Left renal pelvis (tissue), 4 donors: Measurements from ENCODE around the gene FBXL17. TPM values are rescaled to one million over a fixed set of nuclear protein-coding genes. Genes with fewer than 3 reads are reported as not detected.

ENCODE experiments used
- DNase-seq, 4 donors: peaks; one replicate each; pipeline ENCODE4 v3.0.0-alpha.2; 2013; ENCODE audit warnings: low read depth in 4 of 4, low spot score in 3 of 4
- polyA plus RNA-seq, 4 donors: library from polyadenylated mRNA; unstranded; fragments of 120-200 nt; gene quantifications; one replicate each; pipeline ENCODE4 v1.2.1, GENCODE V29; 2013; ENCODE audit not compliant: insufficient read length in 4 of 4

The FBXL17 gene
- polyA plus RNA-seq, 4 donors, result 21.3 to 35.3 (median 27.6) TPM

DNA sequence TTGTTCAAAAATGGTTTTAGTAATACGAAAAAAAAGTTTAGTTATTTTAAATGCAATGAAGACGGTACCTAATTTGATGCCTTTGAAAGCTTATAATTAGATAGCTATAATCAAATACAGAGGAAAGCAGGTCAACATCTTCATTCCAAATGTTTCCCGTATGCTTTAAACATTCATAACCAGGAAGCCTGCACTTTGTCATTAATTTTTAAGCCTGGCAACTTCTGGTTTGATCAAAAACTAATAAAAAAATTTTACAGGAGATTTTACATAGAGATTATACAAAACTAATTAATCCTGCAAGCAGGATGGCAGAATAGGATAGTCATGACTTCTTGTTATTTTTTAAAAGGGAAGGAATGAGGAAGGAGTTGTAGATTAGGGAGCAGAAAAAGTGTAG, 353.0 kb downstream of the FBXL17 start:
- no peak for DNase-seq

DNA sequence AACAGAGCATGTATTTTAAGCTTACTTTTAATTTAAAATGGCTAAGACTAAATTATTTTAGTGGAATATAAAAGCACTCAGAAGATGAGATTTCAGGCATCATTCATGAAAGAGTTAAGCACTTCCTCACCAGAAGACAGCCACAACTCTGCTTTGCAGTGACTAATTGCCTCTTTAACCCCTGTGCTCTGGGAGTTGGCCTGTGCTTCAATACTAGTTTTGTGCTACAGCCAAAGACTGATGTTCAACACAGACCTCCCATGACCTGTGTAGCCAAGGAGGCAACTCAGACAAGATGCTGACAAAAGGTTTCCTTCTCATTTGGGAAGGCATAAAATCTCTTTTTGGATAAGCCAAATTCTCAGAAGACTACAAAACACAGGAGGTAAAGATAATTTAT, 353.5 kb downstream of the FBXL17 start:
- DNase-seq, result peak in 1 of 4 donors; percentile 6

DNA sequence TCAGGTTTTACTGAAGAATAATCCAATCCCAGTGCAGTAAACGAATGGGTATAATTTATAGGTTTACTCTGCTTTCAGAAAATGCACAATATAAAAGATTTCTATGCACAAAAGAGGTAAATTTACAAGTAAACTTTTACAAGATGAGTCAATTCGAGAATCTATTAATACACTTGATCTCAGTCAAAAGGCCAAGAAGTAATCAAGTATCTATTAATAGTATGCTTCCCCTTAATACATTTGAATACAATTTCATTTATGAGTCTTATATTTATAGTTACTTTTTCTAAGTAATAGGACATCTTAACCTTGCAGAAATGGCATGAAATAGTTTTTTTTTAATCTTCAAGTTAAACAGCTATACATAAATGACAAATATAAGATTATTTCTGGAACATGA, 355.9 kb downstream of the FBXL17 start:
- DNase-seq, result no peak

DNA sequence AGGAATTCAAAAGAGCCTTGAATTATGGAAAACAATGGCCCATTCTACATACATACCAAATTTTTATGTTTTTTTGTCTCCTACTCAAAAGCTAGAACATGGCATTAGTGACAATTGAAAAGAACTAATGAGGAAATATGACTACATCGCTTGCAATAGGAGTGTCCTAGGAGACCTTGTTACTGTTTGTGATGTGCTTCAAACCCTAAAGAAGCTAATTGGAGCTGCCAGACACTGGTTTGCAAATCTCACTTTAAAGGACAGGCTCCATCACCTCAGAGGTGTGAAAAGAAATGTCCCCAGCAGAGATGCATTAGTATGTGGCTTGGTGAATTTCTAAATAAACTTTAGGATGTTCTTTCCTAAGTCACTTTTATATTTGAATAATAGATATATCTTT, 356.9 kb downstream of the FBXL17 start:
- no peak for DNase-seq

DNA sequence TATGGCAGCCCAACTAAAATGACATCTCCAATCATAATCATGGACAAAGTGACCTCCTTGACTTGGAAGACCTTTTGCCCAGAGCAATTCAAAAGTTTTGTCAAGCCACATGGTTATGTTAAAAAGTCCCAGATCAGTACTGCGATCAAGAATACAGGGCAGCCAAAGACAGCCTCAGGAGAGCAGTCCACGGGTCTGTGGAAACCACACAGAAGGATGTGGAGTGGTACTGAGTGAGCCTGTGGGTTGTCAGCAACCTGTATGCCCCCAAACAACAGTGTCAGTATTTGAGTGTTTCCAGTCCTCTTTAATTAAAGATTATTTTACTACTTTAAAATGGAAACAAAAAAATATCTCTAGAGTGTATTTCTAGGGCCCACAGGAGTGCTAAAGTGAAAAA, 365.8 kb downstream of the FBXL17 start:
- no peak for DNase-seq

DNA sequence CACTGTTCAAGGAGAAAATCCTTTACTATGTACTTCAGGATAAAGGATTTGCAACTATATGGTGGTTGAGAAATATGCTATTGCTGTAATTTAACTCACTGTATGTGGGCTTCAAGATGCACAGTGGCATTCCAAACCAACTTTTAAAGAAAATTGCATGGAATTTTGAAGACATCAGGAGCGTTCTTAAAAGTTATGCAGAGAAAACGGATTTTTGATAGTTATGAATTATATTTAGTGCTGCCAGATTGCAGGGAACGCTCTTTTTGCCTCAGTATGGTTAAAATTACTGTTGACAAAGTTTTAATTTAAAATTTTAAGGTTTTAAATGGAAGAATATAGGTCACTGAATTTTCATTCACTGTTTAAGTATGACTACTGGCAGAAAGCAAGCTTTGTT, 375.1 kb downstream of the FBXL17 start:
- DNase-seq, result no peak

DNA sequence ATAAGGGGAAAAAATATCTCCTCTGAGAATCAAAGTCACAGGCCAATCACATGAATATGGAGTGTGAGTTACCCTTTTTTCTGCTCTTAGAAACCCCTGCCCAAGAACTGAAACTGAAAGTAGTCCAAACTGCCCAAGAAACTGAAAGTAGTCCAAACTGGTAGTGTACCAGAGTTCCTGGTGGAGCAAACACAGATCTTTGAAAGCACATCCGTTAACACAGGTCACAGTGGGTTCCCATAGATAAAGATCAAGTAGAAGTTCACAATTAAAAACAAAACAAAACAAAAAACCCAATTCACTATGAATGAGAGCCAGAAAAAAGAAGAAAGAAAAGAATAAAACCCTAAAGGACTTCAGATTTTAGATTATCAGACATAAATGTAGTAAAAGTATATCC, 378.7 kb downstream of the FBXL17 start:
- no peak for DNase-seq

DNA sequence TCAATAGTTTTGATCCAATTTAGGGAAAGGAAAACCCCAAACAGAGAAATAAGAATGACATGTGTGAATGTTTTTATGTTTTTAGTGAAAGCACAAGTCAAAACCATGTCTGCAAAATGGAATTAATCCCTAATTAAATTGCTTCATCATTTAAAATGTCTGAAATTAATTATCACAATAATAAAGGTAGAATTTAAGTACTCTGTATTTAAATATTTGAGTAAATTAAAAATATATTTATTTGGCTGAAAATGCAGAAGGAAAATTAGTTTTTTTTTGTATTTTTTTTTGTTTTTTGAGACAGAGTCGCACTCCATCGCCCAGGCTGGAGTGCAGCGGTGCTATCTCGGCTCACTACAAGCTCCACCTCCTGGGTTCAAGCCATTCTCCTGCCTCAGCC, 380.7 kb downstream of the FBXL17 start:
- no peak for DNase-seq

DNA sequence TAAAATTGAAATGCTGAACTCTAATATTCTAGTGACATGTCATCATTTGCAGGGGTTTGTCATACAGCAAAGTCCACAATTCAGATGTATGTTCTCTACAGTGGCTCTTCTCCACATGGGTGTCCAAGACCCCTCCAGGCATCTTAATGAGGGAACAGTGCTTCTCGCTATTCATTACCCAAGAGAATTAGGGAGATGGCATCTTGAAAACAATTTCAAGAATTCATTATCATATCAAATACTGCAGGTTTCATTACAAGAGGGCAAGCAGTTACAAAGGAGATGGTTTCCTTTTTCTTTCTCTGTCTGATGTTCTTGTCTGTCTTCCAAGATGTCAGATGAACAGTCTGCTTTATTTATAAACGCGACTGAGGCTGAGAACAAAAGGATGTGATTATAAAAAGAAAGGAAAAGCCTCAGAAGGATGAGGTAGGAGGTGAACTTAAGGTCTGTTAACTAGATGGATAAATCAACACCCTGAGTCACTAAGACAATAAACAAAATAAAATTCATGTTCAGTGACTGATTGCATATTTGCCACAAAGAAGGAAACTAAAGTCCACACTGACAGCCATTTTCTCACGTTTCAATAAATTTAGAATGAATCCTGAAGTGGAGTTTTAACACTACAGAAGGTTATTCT, 384.4 kb downstream of the FBXL17 start:
- DNase-seq, result no peak

DNA sequence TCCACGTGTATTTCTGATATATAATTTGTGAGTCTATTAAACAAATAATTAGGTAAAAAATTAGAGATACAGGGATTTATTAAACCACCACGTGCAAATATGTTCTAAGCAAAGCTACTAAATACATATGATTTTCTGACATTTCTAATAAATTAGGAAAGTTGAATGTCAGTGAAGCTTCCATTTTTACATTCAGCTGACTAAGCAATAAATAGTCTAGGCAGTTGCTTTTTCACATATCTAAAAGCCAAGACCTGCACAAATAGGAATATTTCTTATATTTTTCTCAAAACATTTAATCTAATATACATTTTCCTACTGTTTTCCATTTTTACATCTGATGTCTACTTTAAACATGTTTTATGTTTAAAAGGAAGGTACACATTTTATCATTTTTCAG, 388.6 kb downstream of the FBXL17 start:
- no peak for DNase-seq

DNA sequence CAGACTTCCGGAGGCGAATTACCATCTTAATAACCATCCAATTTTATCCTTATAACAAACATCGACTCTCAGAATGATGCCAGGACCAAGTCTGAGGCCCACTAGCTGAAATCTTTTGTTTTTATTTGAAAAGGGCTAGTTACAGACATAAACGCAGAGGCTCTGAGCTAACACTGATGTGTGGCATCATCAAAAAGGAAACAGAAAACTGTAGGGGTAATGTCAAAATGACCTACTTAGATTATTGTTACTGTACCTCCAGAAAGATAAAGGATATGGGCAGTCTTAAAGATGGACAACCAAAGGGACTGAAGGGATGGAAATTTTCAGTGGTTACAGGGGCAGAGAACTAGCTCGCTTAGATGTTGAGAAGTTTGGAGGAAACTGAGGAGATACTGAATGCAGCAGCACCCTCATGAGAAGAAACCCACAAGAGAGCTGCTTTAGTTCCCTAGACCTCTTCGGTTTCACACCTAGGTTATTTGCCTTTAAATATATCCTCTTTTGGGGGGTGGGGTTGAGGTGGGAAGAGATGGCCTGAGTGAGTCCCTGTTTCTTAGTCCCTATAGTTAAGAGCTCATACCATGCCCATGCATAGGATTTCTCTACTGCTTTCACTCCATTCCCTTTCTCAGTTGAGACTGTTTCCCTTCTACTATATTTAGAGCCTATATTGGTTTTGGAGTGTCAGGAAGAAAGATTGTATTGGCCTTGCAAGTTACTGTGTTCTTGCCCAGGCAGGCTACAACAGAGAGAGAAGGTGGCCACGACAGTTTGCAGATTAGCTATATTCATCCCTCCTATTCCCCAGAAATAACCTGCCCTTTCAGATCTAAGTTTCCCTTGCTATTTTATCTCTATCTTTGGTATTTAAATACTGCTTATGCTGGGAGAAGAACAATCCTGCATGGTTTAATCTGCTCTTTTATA, 390.8 kb downstream of the FBXL17 start:
- DNase-seq, result no peak

DNA sequence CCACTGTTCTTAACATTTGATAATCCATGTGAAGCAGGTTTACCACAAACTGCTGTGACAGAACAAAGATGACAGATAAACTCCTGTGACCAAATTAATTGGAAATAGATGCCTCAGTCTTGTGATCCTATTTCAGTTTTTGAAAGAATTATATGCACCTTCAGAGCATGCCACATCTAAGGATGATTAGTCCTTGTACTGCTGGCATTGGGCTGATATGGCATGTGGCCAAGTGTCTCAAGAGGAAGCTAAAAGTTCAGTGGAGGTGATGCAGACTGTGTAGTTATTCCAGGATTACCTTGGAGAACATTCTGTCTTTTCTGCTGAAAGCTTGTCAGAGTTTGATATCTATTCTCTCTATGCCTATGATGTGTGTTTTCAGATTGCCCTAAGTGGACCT, 396.8 kb downstream of the FBXL17 start:
- no peak for DNase-seq

DNA sequence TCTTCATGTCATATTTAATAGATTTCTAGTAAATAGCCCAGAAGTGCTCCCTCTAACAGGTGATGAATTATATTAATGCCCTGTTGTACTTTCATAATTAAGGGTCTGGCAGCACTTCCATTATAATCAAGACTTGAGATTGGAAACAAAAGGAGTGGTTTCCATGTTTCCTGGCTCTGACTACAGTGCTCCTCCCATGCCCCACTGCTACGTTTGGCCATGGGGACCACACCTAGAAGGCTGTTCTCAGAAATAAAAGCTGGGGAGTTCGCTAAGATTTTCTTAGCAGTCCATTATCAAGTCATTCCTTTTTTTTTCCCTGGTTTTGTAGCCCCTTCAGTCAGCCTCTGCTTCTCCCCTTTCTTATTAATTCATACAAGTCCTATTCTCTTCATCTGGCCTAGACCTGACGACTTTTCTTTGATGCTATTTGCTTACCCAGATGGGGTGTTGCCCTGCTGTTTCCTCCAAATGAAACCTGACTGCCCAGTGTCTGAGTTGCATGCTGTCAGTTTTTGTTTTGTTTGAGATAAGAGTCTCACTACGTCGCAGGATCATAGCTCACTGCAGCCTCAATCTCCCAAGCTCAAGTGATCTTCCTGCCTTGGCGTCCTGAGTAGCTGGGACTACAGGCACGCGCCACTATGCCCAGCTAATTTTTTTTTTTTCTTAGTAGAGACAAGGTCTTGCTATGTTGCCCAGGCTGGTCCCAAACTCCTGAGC, 399.0 kb downstream of the FBXL17 start:
- no peak for DNase-seq

DNA sequence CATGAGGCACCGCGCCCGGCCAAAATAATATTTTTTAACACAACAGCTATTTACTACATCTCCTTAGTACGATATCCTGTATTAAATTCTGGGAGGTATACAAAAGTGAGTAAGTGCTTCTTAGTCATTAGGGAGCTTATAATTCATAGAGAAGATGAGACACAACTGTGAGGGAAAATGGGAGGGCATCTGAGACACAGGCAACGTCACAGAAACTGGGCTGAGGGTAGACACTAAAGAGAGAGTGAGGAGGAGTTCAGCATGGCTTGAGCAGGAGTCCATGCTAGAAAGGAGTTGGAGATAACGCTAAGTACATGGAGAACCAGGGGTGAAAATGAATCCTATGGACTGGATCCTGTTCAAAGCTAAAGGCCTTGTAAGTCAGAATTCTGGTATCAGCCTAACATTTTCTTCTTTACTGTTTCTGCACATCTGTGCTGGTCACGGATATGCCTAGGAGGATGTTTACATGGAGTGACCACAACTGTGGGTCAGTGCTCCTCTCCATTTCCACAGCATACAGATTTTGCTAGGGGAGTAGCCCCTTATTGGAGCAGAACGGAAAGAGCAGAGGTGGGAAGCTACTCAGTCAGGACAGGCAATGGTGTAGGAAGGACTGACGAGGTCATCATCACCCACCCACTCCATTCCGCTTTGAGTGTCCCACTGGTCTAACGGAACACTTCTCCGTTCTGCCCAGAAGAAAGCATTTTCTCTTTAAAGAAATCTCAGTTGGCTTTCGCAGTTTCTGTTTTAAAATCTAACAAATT, 400.8 kb downstream of the FBXL17 start:
- peak in 1 of 4 donors; percentile 33 for DNase-seq

DNA sequence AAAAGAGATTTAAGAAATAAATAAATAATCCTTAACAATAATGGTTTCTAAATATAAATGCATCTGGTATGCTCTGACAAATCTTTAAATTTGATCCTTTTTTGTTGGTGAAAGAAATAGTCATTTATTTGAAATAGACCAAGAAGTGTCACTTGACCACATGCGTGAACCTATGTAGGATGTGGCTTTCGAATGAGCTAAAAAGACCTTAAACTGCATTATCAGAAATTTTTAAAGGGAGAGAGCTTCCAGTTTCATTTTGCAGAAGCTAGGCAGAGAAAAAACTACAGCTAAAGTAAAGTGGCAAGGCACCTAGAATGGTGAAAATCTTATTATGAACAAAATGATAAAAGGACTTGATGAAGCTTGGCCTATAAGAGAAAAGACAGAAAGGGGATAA, 402.0 kb downstream of the FBXL17 start:
- no peak for DNase-seq

DNA sequence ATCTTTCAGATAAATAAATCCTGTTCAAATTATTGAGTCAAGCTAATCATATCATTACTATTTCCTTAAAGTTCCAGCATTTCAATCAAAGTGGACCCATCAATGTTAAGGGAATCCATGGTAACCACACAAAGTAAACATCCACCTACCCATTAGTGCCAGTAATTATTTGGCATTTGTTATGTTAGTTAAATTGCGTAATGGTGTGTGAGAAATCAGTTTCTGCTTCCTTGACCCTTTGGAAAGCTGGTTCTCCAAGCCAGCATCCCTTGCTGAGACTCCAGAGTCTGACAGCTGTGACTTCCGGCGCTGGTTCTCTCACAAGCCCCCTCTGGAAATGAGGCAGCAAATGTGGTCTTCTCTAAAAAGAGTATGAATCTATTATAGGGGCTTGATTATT, 402.6 kb downstream of the FBXL17 start:
- no peak for DNase-seq

DNA sequence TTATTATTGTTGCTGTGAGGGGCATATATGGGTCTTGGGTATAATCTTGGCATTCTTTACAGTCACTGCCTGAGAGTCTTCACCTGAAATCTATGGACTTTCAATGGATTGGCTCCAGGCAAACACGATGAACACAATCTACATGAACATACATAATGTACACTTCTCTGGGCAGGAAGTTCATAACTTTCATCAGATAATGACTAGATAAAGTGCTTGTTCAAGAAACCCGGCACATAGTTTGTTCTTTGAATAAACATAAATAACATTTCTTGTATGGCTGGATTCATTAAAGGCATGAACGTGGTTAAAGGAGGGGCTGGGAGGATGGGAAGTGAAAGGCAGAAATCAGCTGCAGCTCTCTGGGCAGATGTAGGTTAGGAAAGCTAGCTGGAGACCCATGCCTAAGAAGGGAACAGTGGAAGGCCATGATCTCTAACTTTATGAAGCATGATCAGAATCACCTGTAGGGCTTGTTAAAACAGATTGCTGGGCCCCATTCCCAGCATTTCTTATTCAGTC, 404.3 kb downstream of the FBXL17 start:
- no peak for DNase-seq

DNA sequence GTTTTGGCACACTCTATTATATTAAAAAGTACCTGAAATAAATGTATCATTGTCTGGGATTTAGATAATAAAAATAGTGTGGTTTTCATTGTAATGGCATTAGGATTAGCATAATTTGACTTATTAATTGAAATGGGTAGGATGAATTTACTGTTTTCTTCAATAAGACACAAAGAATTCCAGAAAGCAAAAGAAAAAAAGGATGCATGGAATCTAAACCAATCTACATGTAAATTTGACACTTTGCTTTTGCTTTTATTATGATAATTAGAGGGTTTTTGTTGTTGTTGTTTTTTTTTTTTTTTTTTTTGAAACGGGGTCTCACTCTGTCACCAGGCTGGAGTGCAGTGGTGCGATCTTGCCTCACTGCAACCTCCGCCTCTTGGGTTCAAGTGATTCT, 406.3 kb downstream of the FBXL17 start:
- DNase-seq, result no peak

DNA sequence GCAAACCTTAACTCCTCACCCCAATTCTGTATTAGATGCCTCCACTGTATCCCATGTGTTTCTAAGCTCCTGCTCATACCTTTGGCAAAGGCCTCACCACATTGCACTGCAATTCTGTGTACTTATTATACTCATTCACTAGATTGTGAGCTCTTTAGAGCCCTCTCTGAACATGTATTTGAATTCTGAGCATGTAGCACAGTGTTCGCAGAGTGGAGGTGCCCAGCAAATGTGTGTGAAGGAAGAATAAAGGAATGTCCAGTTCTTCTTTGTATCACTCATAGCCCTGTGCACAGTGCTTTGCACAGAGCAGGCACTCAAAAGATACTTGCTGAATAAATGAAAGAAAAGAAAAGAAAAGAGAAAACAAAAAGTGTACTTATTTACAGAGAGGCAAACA, 410.1 kb downstream of the FBXL17 start:
- no peak for DNase-seq

DNA sequence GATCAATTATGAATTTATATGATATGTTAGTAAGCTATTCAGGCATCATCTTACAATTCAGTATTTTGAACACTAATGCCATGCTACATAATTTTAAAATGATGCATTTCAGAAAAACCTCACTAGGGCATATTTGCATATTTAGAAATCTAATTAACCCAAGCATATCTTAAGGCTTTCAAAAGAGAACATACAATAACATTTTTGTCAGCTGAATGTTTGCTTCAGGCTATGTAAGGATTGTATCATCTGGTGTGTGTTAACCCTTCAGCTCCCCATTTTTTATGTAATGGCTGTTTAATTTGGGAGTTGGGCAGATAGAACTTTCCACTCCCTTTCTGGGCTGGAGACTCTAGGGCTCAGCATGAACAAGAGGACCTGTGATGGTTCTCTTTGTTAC, 412.1 kb downstream of the FBXL17 start:
- DNase-seq, result no peak

DNA sequence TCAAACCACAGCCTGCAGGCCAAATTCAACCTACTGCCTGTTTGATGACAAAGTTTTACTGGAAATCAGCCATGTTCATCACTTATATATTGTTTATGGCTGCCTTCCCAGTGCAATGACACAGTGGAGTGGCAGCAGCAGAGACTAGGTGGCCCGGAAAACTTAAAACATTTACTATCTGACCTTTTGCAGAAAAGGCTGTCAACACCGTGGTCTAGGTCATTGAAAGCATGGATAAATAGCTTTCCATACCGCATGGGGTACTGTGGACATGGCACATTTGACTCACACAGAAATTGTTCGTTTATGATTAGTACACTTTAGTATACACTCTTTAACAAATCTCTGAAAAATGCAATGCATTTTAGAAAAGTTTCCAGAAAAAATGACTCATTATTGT, 412.9 kb downstream of the FBXL17 start:
- DNase-seq, result no peak
